Sigmoid colon (tissue), 4 donors: ENCODE data around the gene NCAM2.

Source experiments
- POLR2AphosphoS5 ChIP-seq, 4 donors: sonication (generic); formaldehyde crosslinking; IDR thresholded peaks; one replicate each; pipeline ENCODE4 v1.6.1; 2017; ENCODE audit warnings: antibody characterized with exemption in 4 of 4
- TF ChIP-seq, protein P1 (sequence below), 4 experiments: fragments of 450-650 bp in 3 of 4; fragments of 200-600 bp in 1 of 4; IDR thresholded peaks; one replicate each; pipeline ENCODE4 v1.5.1; 2016 to 2019; ENCODE audit warnings: antibody characterized with exemption in 4 of 4, mild to moderate bottlenecking in 3 of 4, moderate library complexity in 2 of 4

DNA sequence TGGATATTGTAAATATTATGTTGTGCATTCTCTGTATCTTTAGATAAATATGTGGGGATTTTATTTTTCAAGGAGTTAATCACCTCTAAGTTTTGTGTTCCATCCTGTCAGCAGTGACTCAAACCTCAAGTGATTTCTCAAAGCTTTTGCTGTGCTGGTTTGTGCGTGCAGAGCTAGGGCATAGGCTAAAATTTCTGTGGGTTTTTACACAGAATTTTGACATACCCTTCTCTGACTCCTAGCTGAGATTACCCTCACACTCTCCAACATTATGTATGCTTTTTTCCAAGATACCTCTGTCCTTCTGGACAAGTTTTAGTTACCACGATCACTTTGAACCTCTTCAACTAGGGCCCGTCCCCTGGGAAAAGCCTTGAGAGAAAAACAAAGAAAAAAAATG is 384.9 kb downstream of the NCAM2 start:
- TF ChIP-seq, protein P1, sequence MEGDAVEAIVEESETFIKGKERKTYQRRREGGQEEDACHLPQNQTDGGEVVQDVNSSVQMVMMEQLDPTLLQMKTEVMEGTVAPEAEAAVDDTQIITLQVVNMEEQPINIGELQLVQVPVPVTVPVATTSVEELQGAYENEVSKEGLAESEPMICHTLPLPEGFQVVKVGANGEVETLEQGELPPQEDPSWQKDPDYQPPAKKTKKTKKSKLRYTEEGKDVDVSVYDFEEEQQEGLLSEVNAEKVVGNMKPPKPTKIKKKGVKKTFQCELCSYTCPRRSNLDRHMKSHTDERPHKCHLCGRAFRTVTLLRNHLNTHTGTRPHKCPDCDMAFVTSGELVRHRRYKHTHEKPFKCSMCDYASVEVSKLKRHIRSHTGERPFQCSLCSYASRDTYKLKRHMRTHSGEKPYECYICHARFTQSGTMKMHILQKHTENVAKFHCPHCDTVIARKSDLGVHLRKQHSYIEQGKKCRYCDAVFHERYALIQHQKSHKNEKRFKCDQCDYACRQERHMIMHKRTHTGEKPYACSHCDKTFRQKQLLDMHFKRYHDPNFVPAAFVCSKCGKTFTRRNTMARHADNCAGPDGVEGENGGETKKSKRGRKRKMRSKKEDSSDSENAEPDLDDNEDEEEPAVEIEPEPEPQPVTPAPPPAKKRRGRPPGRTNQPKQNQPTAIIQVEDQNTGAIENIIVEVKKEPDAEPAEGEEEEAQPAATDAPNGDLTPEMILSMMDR (IDR thresholded peaks at IDR 0.05), result no peak
- no peak for TF ChIP-seq POLR2AphosphoS5 (IDR thresholded peaks at IDR 0.05)
